ENCODE data around the gene TEX36. TPM values are rescaled to one million over a fixed set of nuclear protein-coding genes. Genes with fewer than 3 reads are reported as not detected.

Gene TEX36
- total RNA-seq, 1 experiment from 2014 or later: not detected

DNA sequence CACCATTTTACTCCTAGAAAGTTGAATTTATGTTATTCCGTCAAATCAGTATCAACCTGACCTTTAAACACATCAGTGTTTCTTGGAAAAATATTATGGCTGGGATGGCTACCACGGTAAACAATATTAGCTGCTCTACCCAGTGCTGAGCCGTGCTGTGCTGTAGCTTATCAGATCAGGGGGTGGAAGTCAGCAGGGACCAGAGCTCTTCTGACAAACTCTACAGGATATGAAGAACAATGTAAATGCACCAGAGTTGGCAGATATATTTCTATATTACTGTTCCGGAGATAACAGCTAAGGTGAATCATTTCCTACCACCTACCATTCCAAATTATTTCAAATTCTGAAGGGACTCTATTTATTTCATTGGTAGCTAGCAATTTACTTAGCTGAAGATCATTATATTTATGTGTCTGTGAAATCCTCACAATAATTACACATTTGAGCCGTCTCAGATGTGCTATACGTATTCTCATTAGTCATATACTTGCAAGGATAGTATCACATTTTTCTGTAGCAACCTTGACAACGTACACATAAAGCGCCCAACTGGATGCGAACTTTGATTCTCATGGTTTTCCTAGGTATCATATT, 76.5 kb downstream of the TEX36 start:
- Histone ChIP-seq H3K9me3 (ENCODE audit: low read length) (no peaks in the 10 kb centered on the region), H3K36me3 (ENCODE audit: insufficient read depth, low read length) (no peaks in the 10 kb centered on the region), H3K79me2 (ENCODE audit: low read length) (no peaks in the 10 kb centered on the region), H4K20me1 (ENCODE audit: insufficient read depth, low read depth, low read length) (no peaks in the 10 kb centered on the region), H3K27me3 (ENCODE audit: low read length) (no peaks in the 10 kb centered on the region), H3K4me2 (ENCODE audit: low read depth, low read length, poor library complexity, severe bottlenecking) (no peak overlapping the region), H3K4me1 (ENCODE audit: low read length) (no peaks in the 10 kb centered on the region), H3K27ac (ENCODE audit: low read length) (no peak overlapping the region), H2AFZ (ENCODE audit: low read length) (no peak overlapping the region), H3K4me3 (ENCODE audit: low read length) (no peak overlapping the region), H3K9me2 (replicated peaks; ENCODE audit: insufficient read depth, low read length) (no peaks in the 10 kb centered on the region), H3K9ac (ENCODE audit: low read length) (no peak overlapping the region)
- no peak for DNase-seq

Other genes starting within 250 kb of the TEX36 start
- 26.5 and 63.3 TPM in 2 replicates for gene EDRF1, start 36.5 kb upstream of the TEX36 start, total RNA-seq (2014; rRNA removed; shearing (Covaris generic); ENCODE audit: low replicate concordance)
- gene MMP21, start 92.7 kb upstream of the TEX36 start, total RNA-seq (2014; rRNA removed; shearing (Covaris generic); ENCODE audit: low replicate concordance): not detected in 2 replicates
- gene UROS, start 140.1 kb upstream of the TEX36 start, total RNA-seq (2014; rRNA removed; shearing (Covaris generic); ENCODE audit: low replicate concordance): 61.1 and 79.7 TPM in 2 replicates
- 27.9 and 30.1 TPM in 2 replicates for gene BCCIP, start 140.4 kb upstream of the TEX36 start, total RNA-seq (2014; rRNA removed; shearing (Covaris generic); ENCODE audit: low replicate concordance)
- gene DHX32, start 198.1 kb upstream of the TEX36 start, total RNA-seq (2014; rRNA removed; shearing (Covaris generic); ENCODE audit: low replicate concordance): not detected in 2 replicates
- gene FANK1, start 213.4 kb upstream of the TEX36 start, total RNA-seq (2014; rRNA removed; shearing (Covaris generic); ENCODE audit: low replicate concordance): not detected in 2 replicates

Measured in Karpas-422 (cell line).